ENCODE results near the gene SCGB1D1. TPM values are rescaled to one million over a fixed set of nuclear protein-coding genes. Genes with fewer than 3 reads are reported as not detected.

Gene SCGB1D1
- total RNA-seq: not detected

- Mint-ChIP-seq H3K4me3 (no peak within 1 kb of the TSS), H3K9me3 (no peaks in the 10 kb centered on the region), H3K4me1 (ENCODE audit: low read depth in 2 of 2) (no peaks in the 10 kb centered on the region)
These were observed at the start of gene SCGB1D1 for GRCh38 chr11:62190011-62190410. SCGB1D1 (plus strand) TSS chr11:62190216; CDS start chr11:62190285, 69 bp downstream.

DNA sequence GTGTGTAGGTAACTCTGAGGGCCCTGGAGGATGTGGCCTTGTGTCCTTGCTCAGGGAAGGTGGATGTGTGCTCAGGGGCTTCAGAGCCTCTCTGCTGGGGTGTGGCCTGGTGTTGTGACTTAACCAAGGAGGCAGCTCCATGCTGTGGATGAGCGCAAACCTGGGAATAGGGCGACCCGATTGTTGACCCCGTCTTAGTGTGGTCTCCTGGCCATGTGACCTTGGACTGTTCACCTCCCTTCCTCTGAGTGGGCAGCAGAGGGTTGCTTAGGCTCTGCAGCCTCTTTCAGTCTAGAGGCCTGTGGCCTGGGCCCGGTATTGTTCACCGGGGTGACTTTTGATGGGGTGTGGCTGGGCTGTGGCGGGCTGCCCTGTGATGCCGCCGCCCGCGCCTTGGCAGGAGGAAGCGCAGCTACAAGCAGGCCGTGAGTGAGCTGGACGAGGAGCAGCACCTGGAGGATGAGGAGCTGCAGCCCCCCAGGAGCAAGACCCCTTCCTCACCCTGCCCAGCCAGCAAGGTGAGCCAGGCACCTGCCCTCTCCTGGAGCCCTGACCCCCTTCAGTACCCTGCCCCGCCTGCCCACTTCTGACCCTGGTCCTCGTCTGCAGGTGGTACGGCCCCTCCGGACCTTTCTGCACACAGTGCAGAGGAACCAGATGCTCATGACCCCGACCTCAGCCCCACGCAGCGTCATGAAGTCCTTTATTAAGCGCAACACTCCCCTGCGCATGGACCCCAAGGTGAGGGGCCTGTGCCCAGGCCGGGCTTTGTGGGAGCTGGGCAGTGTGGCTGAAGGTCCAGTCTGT lies 49.5 kb upstream of the SCGB1D1 start:
- Mint-ChIP-seq H3K27me3 (no peaks in the 10 kb centered on the region), H3K4me3 (no peak overlapping the region), H3K36me3 (no peaks in the 10 kb centered on the region), H3K27ac (no peak overlapping the region), H3K4me1 (ENCODE audit: low read depth in 2 of 2) (peaks cover 0 to 4% of the 10 kb centered on the region in 2 donors), H3K9me3 (no peaks in the 10 kb centered on the region)
- ATAC-seq: no peak
- no peak for DNase-seq (ENCODE audit: low spot score)

More at GRCh38 chr11:62190011-62190410, at the start of gene SCGB1D1:
- peaks cover 22 to 37% of the 10 kb centered on the region in 2 donors for H3K27me3 Mint-ChIP-seq
- no peak within 1 kb of the TSS for H3K27ac Mint-ChIP-seq
- no peaks in the 10 kb centered on the region for H3K36me3 Mint-ChIP-seq
- ATAC-seq: no peak
- no peak for DNase-seq (ENCODE audit: low spot score)

DNA sequence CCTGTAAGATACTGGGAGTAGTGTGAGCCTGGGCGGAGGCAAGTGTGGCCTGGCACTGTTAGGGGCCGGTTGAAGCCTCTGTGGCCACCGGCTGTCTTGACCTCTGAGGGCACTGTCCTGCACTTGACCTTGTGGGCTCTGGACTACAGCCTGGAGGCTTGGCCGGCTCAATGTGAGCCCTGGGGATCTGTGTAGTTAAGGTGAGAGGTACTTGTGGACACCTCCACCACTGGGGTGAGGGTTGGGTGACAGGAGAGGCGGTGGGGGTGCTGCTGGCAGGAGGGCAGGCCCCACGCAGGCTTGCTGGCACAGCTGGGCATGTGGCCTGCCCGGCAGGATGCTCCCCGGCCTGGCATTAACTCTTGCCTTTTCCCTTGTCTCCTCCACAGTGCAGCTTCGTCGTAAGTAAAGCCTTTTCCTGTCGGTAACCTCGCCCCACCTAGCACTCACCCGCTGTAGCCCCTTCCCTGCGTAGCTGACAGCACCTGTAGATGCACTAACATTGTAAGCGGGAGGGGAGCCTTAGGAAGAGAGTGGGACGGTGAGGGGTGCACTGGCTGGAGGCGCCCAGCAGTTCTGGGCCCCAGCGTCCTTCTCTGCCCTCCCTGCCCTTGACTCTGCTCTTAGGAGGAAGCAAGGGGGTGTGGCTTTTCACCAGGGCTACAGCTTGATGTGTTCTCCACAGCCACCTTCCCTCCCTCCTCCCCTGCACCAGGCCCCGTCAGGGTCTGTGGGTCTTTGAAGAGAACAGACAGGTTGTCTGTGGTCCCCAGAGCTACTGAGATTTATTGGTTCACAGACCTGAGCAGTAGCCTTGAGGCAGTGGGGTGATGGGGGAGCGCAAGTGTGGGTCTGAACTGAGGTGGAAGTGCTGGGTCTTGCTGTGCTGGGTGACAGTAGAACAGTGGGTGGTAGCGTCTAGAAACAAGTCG lies 48.6 kb upstream of the SCGB1D1 start:
- no peak overlapping the region for H3K27ac Mint-ChIP-seq
- no peak for DNase-seq (ENCODE audit: low spot score)
- H3K9me3 Mint-ChIP-seq: no peaks in the 10 kb centered on the region
- peaks cover 0 to 4% of the 10 kb centered on the region in 2 donors for H3K4me1 Mint-ChIP-seq (ENCODE audit: low read depth in 2 of 2)
- no peak for ATAC-seq
- H3K36me3 Mint-ChIP-seq: peaks cover 2% of the 10 kb centered on the region
- H3K4me3 Mint-ChIP-seq: no peak overlapping the region
- no peaks in the 10 kb centered on the region for H3K27me3 Mint-ChIP-seq

- H3K27me3 Mint-ChIP-seq: no peaks in the 10 kb centered on the region
- H3K4me3 Mint-ChIP-seq: no peak overlapping the region
- H3K4me1 Mint-ChIP-seq (ENCODE audit: low read depth in 2 of 2): no peaks in the 10 kb centered on the region
- H3K27ac Mint-ChIP-seq: no peak overlapping the region
- H3K9me3 Mint-ChIP-seq: no peaks in the 10 kb centered on the region
- DNase-seq (ENCODE audit: low spot score): no peak
- ATAC-seq: no peak
- peaks cover 5% of the 10 kb centered on the region for H3K36me3 Mint-ChIP-seq
These were observed 48.0 kb upstream of the SCGB1D1 start for GRCh38 chr11:62142043-62142375.

GRCh38 chr11:62142921-62143320 lies 47.1 kb upstream of the SCGB1D1 start:
- no peaks in the 10 kb centered on the region for H3K9me3 Mint-ChIP-seq
- DNase-seq (ENCODE audit: low spot score) (no peak), ATAC-seq (no peak)
- H3K27me3 Mint-ChIP-seq: no peaks in the 10 kb centered on the region
- peaks cover 11% of the 10 kb centered on the region for H3K36me3 Mint-ChIP-seq
- H3K27ac Mint-ChIP-seq: no peak overlapping the region
- no peaks in the 10 kb centered on the region for H3K4me1 Mint-ChIP-seq (ENCODE audit: low read depth in 2 of 2)
- H3K4me3 Mint-ChIP-seq: no peak overlapping the region

- peaks cover 11% of the 10 kb centered on the region for H3K36me3 Mint-ChIP-seq
- DNase-seq (ENCODE audit: low spot score): no peak
These were observed 46.3 kb upstream of the SCGB1D1 start for GRCh38 chr11:62143727-62144126.

DNA sequence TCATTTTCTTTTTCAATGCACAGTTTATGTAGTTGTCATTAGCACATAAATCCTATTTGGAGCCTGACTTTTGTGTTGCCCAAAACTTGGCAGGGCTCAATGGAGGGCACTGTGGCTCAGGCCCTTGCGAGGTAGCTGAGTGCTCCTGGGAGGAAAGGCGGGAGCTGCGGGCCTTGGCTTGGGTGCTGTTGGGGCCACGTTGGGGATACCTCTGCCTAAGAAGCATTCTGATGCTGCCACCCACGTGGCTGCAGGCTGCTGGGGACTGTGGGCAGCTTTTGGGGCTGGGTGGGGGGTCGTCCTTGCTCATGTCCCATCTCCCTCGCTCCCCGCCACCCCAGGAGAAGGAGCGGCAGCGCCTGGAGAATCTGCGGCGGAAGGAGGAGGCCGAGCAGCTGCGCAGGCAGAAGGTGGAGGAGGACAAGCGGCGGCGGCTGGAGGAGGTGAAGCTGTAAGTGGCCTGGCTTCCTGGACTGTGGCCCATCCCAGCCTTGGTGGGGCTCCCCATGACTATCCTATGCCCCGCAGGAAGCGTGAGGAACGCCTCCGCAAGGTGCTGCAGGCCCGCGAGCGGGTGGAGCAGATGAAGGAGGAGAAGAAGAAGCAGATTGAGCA lies 45.3 kb upstream of the SCGB1D1 start:
- Mint-ChIP-seq H3K36me3 (peaks cover 16% of the 10 kb centered on the region), H3K27me3 (no peaks in the 10 kb centered on the region), H3K4me3 (no peak overlapping the region), H3K9me3 (no peaks in the 10 kb centered on the region), H3K27ac (no peak overlapping the region), H3K4me1 (ENCODE audit: low read depth in 2 of 2) (no peaks in the 10 kb centered on the region)
- ATAC-seq (no peak), DNase-seq (ENCODE audit: low spot score) (no peak)

More at GRCh38 chr11:62143727-62144126, 46.3 kb upstream of the SCGB1D1 start:
- H3K27ac Mint-ChIP-seq: no peak overlapping the region
- H3K9me3 Mint-ChIP-seq: no peaks in the 10 kb centered on the region
- no peak overlapping the region for H3K4me3 Mint-ChIP-seq
- H3K27me3 Mint-ChIP-seq: no peaks in the 10 kb centered on the region
- H3K4me1 Mint-ChIP-seq (ENCODE audit: low read depth in 2 of 2): no peaks in the 10 kb centered on the region
- ATAC-seq: no peak

DNA sequence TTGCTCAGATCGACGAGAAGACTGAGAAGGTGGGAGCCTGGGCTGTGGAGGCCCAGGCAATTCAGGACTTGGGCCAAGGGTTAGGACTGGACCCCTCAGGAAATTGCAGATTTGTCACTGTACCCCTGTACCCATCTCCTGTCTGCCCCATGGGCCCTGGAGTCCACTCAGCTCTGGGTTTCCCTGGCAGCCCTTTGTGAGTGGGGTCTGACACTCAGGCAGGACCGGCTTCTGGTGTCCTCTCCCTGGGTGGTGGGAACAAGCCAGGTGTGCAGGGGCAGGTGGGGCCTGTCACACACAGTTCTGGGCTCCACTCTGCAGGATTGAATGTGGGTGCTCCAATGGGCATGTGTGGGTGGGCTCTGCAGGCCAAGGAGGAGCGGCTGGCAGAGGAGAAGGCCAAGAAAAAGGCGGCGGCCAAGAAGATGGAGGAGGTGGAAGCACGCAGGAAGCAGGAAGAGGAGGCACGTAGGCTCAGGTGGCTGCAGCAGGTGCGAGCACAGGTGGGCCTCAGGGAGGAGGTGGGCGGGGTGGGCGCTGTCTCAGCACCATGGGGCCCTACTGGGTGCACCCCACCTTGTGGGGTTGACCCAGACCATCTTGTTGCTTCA lies 44.6 kb upstream of the SCGB1D1 start:
- no peaks in the 10 kb centered on the region for H3K4me1 Mint-ChIP-seq (ENCODE audit: low read depth in 2 of 2)
- no peak overlapping the region for H3K27ac Mint-ChIP-seq
- H3K27me3 Mint-ChIP-seq: no peaks in the 10 kb centered on the region
- H3K4me3 Mint-ChIP-seq: no peak overlapping the region
- DNase-seq (ENCODE audit: low spot score): no peak
- no peak for ATAC-seq
- H3K36me3 Mint-ChIP-seq: peaks cover 16% of the 10 kb centered on the region
- H3K9me3 Mint-ChIP-seq: no peaks in the 10 kb centered on the region

GRCh38 chr11:62146476-62147200 lies 43.4 kb upstream of the SCGB1D1 start:
- no peaks in the 10 kb centered on the region for H3K4me1 Mint-ChIP-seq (ENCODE audit: low read depth in 2 of 2)
- H3K27ac Mint-ChIP-seq: no peak overlapping the region
- no peaks in the 10 kb centered on the region for H3K9me3 Mint-ChIP-seq
- H3K36me3 Mint-ChIP-seq: peaks cover 16% of the 10 kb centered on the region
- no peaks in the 10 kb centered on the region for H3K27me3 Mint-ChIP-seq
- DNase-seq (ENCODE audit: low spot score) (peak; percentile 54), ATAC-seq (no peak)
- H3K4me3 Mint-ChIP-seq: no peak overlapping the region

DNA sequence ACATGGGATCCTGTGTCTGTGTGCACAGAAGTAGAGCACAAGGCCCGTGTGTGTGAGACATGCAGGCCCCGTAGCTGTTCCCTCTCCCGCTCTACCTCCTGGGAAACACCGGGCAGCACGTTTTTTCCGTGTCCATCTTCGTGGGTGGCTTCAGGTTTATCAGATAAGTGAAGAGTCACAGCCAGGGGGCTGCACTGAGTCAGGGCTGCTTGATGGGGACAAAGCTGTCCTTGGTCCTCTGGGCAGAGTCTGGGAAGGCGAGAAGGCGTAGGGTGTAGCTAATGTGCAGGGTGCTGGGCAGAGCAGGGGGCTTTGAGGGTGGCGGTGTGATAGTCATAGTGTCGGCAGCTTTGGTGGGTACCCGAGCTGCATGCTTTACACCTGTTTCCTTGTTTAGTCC lies 42.5 kb upstream of the SCGB1D1 start:
- Mint-ChIP-seq H3K27ac (no peak overlapping the region), H3K9me3 (no peaks in the 10 kb centered on the region), H3K4me1 (ENCODE audit: low read depth in 2 of 2) (no peaks in the 10 kb centered on the region), H3K36me3 (peaks cover 16% of the 10 kb centered on the region), H3K4me3 (no peak overlapping the region), H3K27me3 (no peaks in the 10 kb centered on the region)
- no peak for ATAC-seq
- no peak for DNase-seq (ENCODE audit: low spot score)

DNA sequence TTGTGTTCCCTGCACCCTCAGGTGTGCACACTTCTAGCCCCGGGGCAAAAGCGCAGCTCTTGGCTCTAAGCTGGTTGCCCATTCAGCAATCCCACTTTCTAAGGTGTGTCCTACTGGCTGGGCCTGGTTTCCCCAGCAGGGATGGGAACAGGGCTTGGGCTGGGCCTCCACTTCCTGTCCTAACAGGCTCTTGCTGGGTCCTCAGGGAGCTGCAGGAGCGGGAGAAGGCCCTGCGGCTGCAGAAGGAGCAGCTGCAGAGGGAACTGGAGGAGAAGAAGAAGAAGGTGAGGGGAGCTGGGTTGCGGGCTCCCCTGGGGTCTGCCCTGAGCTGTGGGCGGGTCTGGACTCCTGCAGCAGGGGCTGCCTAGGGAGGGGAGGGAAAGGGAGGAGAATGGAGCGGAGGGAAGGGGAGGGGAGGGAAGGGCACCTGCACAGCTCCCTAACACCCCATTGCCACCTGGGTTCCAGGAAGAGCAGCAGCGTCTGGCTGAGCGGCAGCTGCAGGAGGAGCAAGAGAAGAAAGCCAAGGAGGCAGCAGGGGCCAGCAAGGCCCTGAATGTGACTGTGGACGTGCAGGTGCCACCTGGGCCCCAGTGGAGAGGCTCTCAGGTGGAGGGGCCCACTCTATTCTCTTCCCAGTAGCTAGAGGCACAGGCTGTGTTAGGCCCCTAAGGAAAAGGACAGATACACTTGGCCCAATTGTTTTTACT lies 41.6 kb upstream of the SCGB1D1 start:
- DNase-seq (ENCODE audit: low spot score) (no peak), ATAC-seq (no peak)
- Mint-ChIP-seq H3K4me1 (ENCODE audit: low read depth in 2 of 2) (no peaks in the 10 kb centered on the region), H3K9me3 (no peaks in the 10 kb centered on the region), H3K36me3 (peaks cover 16% of the 10 kb centered on the region), H3K27me3 (no peaks in the 10 kb centered on the region), H3K4me3 (no peak overlapping the region), H3K27ac (no peak overlapping the region)

DNA sequence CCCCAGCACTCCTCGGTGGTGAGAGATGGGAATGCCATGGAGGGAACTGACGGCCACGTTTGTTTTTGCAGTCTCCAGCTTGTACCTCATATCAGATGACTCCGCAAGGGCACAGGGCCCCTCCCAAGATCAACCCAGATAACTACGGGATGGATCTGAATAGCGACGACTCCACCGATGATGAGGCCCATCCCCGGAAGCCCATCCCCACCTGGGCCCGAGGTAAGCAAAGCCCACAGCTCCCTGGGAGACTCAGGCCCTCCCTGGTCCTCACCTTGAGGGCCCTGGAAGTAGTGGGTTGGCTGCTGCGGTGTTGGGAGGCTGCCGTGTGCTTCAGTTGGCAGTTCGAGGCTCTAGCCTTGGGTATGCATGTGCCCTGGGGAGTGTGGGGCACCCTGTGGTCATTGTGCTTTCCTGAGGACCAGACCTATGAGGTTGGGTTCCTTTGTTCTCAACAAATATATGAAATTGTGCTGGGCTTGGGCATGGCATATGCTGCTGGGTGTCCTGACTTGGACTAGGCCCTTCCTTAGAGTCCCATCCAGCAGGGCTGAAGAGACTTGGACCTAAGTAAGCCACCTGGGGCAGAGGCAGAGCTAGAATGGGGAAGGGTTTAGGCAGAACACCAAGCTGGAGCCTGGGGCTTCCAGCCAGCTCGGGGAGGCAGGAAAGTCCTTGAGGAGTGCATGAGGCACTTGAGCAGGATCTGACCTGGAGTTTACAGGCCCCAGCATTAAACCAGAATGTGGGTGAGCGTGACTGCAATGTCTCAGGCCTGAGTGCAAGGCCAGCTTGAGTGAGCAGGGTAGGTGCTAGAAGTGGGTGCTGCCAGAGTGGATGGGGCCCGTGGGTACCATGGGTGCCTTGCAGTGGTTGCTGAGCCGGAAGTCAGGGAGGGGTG lies 39.8 kb upstream of the SCGB1D1 start:
- H3K9me3 Mint-ChIP-seq: no peaks in the 10 kb centered on the region
- H3K27ac Mint-ChIP-seq: no peak overlapping the region
- peaks cover 16% of the 10 kb centered on the region for H3K36me3 Mint-ChIP-seq
- no peak for DNase-seq (ENCODE audit: low spot score)
- no peak overlapping the region for H3K4me3 Mint-ChIP-seq
- H3K27me3 Mint-ChIP-seq: no peaks in the 10 kb centered on the region
- ATAC-seq: no peak
- no peaks in the 10 kb centered on the region for H3K4me1 Mint-ChIP-seq (ENCODE audit: low read depth in 2 of 2)

Measured in natural killer cell treated with Interleukin-12 subunit alpha and Interleukin-12 subunit beta and Interleukin-15 and Interleukin-18, amount 100 ng/mL, for 72 hours (primary cell).